GM18868 (cell line): Measurements from ENCODE around the gene ATP1A4.
A peak's percentile ranks its signal among the peaks of the same experiment; 100 is the strongest.

Source experiments
- ATAC-seq: cut with Tn5 transposase; IDR thresholded peaks from one replicate; pipeline ENCODE4 v1.9.1; 2021; ENCODE audit warnings: mild to moderate bottlenecking, moderate library complexity; ENCODE audit not compliant: unreplicated experiment

The ATP1A4 gene

DNA sequence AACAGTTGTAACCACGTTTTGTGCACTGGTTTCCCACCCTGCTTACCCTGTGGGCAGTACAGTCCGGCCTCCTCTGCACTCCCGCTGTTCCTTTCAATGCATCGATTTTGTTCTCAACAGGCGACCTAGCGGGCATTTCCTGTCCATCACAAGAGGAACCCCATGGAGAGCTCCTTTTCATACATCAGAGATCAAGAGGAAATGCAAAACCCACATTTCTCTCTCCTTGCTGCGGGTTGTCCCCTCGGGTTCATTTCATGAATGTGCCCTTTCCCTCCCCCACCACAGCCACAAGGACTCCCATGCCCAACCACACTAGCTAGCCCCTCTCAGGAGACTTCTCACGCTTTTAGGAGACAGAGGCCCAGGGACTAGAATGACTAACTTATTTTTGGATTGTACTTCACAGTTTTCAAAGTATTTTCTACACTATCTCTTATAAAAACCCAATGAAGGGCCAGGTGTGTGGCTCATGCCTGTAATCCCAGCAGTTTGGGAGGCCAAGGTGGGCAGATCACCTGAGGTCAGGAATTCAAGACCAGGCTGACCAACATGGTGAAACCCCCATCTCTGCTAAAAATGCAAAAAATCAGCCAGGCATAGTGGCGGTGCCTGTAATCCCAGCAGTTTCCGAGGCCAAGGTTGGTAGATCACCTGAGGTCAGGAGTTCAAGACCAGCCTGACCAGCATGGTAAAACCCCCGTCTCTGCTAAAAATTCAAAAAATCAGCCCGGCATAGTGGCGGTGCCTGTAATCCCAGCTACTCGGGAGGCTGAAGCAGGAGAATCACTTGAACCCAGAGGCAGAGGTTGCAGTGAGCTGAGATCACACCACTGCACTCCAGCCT, 18.4 kb downstream of the ATP1A4 start:
- ATAC-seq = peak; percentile 85

DNA sequence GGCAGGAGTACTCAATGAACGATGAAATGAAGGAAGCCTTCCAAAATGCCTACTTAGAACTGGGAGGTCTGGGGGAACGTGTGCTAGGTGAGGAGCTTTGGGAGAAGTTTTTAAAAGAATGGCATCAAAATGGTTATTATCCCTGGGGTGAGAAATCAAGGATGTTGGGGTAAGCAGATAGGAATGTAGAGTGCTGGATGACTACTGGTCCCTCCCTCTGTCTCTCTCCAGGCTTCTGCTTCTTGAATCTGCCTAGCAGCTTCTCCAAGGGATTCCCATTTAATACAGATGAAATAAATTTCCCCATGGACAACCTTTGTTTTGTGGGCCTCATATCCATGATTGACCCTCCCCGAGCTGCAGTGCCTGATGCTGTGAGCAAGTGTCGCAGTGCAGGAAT, 20.0 kb downstream of the ATP1A4 start:
- no peak for ATAC-seq

DNA sequence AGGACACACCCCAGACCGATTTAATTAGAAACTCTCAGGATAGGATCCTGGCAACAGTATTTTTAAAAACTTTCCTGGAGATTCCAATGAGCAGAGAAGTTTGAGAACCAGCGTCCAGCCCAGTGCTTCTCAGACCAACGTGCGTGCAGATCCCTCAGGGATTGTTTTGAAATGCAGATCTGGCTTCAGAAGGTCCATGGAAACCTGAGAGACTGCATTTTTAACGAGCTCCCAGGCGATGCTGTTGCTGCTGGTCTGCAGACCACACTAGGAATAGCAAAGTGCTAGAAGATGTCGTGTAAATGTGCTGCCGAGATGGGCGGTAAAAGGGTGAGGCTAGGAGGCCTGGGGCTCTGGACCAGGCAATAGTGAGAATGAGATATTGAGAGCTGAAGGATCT, 20.6 kb downstream of the ATP1A4 start:
- no peak for ATAC-seq

DNA sequence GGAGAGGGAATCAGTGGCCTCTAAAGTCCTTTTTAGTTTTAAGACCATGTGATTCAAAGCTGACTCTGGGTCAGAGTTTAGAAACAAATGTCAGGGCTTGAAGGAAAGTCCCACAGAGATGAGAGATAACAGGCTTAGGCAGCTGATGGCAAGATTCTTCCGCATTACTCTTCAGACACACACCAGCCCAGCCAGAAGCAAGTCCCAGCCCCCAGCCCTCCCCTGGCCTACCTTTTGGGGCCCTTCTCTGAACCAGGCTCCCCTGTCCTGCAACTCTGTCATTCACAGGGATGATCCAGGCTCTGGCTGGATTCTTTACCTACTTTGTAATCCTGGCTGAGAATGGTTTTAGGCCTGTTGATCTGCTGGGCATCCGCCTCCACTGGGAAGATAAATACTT, 25.8 kb downstream of the ATP1A4 start:
- peak; percentile 50 for ATAC-seq

DNA sequence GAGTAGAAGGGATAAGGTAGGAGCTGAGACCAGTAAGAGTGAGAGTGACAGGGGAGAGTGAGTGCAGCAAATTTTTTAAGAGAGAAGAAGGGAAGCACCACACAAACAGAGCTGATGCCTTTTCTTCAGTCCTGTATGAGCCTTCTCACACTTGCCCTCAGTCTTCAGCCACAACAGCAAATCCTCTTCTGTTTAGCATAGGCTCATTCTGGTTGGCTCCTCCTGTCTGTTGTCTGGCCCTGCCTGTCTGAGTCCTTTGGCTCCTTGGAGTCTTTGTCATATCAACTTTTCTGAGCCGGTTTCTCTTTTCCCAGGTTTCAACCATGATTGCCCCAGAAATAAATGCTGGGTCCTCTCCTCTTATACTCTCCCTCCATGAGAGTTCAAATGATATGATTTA, 26.3 kb downstream of the ATP1A4 start:
- no peak for ATAC-seq

DNA sequence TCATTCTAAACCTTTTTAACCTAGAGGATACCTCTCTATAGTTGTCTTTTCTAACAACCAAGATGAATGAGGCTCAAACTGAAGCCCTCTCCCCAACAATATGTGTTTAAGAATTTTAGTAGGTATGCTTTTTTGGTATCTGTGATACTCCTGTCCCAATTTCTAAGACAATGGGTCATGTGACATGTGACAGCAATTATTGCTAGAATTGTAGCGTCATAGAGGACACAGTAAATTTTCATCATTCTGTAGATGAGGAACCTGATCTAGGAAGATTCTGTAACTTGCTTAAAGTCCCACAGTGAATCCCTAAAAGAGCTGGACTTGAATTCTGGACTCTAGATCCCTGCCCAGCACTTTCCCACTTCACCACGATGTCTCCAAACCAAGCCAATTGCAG, 27.3 kb downstream of the ATP1A4 start:
- ATAC-seq = no peak

DNA sequence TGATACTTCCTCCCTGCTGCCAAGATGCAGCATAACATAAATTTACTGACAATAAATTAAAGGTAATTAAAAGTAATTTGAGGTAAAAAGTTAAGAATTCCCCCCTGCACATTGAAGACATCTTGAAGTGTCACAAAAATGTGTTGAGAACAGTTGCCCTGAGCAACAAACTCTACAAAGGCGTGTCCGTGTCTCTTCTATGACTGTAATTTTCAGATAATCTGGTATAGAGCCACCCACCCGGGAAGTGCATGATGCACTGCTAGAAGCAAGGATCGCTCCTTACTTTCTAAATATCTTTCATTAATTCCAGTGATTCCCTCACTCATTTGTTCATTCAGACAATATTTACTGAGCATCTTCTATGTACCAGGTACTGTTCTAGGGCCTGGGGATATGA, 27.9 kb downstream of the ATP1A4 start:
- ATAC-seq = no peak

DNA sequence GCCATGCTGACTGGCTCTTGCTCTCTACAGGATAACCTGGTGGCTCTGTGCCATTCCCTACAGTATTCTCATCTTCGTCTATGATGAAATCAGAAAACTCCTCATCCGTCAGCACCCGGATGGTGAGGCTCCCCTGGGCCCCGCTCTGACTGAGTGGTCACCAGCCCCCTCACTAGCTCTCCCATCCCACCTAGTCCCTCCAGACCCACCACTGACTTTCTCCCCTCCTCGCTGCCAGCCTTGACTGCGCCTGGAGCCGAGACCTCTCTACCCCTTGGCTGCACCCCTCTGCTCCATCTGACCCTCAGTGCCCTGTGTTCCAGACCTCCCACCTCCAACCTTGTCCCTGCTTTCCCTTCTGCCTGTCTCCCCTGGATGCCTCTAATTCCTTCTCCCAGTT, 34.8 kb downstream of the ATP1A4 start:
- ATAC-seq = no peak

DNA sequence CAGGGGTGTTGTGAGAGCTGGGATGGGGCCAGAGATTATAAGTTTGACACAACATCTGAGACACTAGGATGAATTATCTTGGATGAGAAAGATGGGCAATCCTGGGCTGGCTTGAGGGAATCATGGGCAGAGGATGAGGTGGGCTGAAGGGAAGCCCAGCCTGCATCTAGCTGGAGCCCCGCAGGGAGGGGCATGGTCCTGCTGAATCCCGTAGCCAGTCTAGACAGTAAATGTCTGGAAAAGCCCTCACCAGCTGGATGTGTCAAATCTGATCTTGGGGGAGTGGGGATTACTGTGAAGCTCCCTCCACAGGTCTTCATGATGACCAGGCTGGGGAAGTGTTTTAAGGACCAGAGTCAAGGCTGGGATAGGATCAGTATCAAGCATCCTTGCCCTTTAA, 35.3 kb downstream of the ATP1A4 start:
- ATAC-seq = no peak

DNA sequence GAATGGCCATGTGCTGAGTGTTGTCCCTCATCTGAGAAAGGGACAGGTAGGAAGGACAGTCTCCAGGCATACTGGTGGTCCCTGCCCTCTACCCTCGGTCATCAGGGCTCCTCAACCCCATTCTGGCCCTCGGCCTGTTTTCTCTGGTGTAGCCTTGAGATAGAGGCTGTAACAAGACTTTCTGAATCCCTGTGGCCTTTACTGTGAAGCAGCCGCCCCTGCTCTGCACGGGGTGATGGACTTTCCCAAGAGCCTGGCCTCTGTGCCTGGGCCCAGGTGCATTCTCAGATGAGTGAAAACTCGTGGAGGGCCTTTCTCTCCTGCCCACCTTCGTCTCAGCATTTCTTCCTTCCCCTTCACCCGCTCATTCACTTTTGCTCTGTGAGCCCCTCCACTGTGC, 36.0 kb downstream of the ATP1A4 start:
- ATAC-seq = no peak

DNA sequence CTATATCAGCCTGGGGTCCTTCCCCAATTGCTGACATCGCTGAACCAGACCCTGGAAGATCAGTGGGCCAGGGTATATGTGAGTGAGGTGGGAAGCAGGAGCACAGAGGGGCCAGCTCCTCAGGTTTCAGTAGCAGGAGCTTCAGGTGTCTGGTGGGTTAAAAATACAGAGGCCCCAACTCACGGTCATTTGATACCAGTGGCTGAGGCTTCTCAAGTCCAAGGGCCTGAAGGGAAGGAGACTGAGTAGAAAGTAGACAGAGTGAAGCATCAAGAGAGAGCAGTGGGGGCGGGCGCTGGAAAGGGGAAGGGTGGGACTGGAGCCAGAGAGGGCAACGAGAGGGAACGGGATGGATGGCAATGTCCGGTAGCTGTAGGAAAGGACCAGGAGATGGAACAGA, 36.9 kb downstream of the ATP1A4 start:
- ATAC-seq = no peak

DNA sequence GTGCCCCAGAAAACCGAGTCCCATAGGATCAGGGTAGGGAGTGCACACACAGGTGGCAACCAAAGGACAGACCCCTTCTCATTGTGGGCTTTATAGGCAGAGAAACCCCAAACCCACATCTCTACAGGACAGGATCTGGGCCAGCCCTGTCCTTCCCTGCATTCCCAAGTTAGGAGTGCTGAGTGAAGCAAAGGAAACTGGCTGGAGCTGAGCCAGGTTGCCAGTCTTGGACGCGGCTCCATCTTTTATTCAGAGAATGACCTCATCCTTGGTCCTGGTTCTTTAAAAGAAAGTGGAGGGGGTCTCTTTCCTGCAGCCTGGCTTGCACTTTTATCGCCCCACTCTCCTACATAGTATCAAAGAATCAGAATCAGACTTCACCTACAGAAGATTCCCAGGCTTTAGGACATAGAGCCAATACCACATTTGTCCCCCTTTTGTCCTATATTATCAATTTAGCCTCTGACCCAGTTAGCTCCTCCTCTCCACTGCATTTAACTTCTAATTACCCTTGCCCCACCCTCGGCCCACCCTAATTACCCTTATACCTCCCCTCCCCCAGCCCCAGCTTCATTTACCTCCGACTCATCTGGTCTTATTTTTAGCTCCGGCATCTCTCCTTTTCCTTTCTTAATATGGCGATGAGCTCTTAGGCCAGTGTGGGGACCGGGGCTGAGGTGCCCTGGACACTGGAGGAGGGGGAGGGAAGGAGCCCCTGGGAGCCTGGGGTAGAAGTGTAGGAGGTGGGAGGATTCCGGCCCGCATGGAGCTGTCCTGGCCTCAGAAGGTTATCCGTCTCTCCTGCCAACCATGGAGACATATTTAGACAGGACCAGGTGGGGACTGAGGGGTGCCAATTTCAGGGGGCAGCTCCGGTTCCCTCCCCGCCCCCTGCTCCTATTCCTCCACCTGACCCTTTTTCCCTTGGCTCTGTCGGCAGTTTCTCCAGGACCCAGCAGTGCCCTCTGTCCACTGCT, 38.5 kb downstream of the ATP1A4 start, which contains the start of gene CASQ1:
CASQ1 (plus strand) TSS at position 927 of the 977 bp plus-strand sequence. CDS start 177 bp downstream, outside the sequence.
- no peak for ATAC-seq

DNA sequence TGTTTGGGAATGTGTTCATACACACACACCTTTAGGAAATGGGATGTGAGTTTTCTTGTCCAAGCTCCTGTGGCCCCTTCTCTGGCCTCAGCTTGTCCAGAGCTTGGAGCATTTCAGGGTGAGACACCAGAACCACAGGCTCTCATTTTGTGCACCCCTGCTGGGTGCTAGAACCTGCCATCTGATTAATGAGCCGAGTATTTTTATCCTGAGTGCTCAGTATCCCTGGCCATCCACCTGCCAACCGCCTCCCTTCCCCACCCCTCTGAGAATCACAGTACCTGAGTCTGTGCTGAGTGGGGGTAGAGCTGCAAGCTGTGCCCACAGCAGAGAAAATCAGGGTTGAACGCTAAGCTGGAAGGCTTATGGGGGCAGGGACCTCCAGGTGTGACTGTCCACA, 40.4 kb downstream of the ATP1A4 start:
- ATAC-seq = no peak

DNA sequence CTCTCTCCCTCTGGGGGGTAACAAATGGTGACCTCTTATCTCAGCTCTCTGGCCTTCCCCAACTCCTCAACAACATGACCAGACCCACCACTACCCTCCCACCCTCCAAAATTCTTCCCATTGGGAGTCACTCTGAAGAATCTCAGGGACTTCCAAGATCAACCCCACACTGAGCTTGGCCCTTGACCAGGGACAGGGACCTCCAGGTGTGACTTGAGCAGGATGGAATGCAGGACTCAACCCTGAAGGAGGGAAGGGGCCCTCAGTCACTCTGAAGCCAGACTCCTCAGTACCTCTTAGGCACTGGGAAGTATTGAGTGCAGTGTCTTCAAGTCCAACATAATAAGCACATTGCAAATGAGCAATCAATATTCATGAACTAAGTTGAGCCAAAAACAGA, 40.8 kb downstream of the ATP1A4 start:
- ATAC-seq = no peak

DNA sequence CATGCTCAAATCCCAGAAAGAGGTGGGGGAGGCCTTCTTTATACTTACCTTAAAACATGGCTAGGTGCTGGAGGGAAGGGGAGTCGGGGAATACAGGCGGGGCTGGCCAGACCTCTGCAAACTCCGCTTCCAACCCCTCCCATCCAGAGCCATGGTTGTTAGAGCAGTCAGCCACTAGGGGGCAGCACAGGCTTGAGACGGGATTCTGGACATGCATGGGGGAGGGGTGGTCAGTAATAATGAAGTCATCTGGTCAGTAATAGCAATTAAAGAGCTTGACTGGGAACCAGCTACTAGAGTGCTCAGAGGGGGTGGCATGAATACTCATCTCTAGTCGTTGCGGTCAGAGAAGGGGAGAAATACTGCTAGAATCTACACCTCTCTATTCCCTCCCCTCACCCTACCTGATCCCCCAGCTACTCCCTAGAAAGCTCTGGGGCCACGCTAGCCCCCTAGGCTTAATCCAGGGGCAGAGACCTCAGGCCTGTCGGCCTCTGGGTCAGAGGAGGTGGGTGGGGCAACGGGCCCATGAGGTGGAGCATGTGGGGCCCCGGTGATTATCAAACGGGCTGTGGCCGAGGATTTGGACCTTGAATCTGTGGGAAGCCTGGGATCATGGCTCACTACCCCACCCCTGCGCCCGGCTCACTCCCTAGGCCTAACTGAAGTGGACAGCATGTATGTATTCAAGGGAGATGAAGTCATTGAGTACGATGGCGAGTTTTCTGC, 41.9 kb downstream of the ATP1A4 start:
- peak; percentile 57 for ATAC-seq

DNA sequence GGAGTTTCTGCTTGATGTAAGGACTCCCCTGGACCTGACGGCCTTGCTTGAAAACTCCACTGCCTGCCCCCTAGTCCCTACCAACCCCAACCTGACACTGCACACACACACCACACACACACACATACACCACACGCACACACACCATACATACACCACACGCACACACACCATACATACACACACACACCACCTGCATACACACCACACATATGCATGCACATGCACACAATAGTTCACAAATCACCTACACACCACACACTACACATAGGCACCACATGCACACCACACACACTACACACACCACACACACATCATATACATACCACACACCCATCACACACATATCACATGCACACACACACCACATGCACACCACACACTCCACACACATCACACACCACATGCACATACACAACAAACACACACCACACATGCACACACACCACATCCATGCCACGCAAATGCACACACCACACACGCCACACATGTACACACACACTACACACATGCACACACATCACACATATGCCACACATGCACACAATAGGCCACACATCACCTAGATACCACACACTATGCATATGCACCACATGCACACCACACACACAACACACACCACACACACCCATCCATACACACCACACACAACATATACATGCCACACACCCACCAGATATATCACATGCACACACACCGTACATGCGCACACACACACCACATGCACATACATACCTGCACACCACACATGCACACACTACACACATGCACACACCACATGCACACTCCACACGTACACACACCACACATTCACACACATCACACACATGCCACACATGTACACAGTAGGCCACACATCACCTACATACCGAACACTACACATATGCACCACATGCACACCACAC, 42.7 kb downstream of the ATP1A4 start:
- ATAC-seq = no peak

DNA sequence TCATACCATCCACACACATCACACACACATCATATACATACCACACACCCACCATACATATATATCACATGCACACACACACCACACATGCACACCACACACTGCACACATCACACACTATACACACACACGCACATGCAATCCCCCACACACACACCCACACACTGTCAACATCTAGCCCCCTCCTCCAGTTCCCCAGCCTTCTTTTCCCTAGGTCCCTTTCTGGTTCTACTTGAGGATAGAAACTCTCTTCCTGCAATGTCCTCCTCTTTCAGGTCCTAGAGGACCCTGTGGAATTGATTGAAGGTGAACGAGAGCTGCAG, 43.3 kb downstream of the ATP1A4 start:
- ATAC-seq = no peak

DNA sequence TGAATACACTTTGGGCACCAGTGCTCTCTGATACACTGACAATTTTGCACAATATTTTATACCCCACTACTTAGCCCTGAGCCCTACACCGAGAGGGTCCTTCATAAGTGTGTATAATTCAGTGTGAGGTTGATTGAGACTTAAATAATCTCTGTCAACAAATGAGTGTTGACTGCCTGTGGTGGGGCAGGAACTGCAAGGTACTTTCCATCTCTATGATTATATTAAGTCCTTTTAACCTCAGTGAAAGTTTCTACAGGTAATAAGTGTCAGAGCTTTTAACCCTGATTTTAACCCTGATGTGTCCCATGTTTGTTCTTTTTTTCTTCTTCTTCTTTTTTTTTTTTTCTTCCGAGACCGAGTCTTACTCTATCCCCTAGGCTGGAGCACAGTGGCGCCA, 44.7 kb downstream of the ATP1A4 start:
- ATAC-seq = no peak

DNA sequence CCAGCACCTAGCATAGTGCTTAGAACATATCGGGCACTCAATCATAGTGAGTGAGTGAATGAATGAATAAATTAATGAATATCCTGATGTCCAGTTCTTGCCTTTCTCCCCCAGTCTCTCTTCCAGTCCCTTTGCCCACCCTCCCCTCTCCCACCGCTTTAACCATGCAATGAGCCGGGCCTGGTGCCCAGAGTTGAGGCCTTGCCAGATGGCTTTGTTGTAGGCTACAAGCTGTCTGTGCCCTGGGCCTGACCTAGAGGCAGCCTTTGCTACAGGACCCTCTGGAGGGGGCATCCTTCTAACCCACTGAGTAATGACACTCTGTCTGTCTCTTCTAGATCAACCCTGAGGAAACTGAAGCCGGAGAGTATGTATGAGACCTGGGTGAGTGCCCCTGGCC, 45.8 kb downstream of the ATP1A4 start:
- no peak for ATAC-seq

DNA sequence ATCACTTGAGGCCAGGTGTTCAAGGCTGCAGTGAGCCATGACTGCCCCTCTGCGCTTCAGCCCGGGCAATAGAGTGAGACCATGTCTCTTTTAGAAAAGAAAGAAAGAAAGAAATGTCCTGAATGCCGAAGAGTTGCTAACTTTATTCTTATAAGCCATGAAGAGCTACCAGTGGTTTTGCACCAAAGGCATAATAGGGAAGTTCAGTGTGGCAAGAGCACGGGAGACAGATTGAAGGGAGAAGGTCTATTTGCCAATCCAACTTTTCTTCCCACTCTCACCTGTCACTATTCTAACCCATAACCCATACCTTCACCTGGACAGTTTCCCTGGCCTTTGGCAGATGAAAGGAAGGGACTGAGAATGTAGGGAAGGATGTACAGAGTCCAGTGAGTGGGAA, 49.4 kb downstream of the ATP1A4 start:
- ATAC-seq = no peak
